Trophoblast cell (in vitro differentiated cells and primary cell): Measurements from ENCODE around the gene FNBP1.
"Not testable (repeated sequence)": the region's sequence is repeated elsewhere in the genome, so short reads cannot be mapped to it uniquely, and the experiment has no call there.

ENCODE experiments used
- DNase-seq, 2 donors: peaks; one replicate each; pipeline ENCODE4 v3.0.0-alpha.2; 2016
- H2AFZ ChIP-seq: 2 replicates; pipeline ENCODE4 v1.6.1; 2013; ENCODE audit warnings: low read length, moderate library complexity, mild to moderate bottlenecking; ENCODE audit not compliant: insufficient read depth, poor library complexity
- H2AK5ac ChIP-seq: 2 replicates; pipeline ENCODE4 v1.6.1; 2013; ENCODE audit warnings: mild to moderate bottlenecking, low read length
- H2BK120ac ChIP-seq: 2 replicates; pipeline ENCODE4 v1.6.1; 2013; ENCODE audit warnings: low read length, mild to moderate bottlenecking, moderate library complexity; ENCODE audit not compliant: insufficient read depth, poor library complexity
- H2BK12ac ChIP-seq: 2 replicates; pipeline ENCODE4 v1.6.1; 2013; ENCODE audit warnings: mild to moderate bottlenecking, low read length, moderate library complexity
- H2BK5ac ChIP-seq: 2 replicates; pipeline ENCODE4 v1.6.1; 2013; ENCODE audit warnings: low read length, low read depth, moderate library complexity, mild to moderate bottlenecking; ENCODE audit not compliant: poor library complexity
- H3K14ac ChIP-seq: 2 replicates; pipeline ENCODE4 v1.6.1; 2013; ENCODE audit warnings: mild to moderate bottlenecking, low read length
- H3K18ac ChIP-seq: 2 replicates; pipeline ENCODE4 v1.6.1; 2013; ENCODE audit warnings: mild to moderate bottlenecking, low read length
- H3K23ac ChIP-seq: 2 replicates; pipeline ENCODE4 v1.6.1; 2013; ENCODE audit warnings: low read length
- H3K27ac ChIP-seq: 2 replicates; pipeline ENCODE4 v1.5.1; 2013; ENCODE audit warnings: low read depth, mild to moderate bottlenecking, inconsistent platforms, low read length, moderate library complexity
- H3K27me3 ChIP-seq: 2 replicates; pipeline ENCODE4 v1.6.1; 2013; ENCODE audit warnings: inconsistent platforms, mild to moderate bottlenecking, low read length, moderate library complexity; ENCODE audit not compliant: insufficient read depth
- H3K36me3 ChIP-seq, 2 experiments: 1 replicate in 1 of 2; 2 replicates in 1 of 2; pipeline ENCODE4 v1.6.1; 2013; ENCODE audit warnings: low read length in 2 of 2, mild to moderate bottlenecking in 2 of 2, moderate library complexity in 1 of 2; ENCODE audit not compliant: insufficient read depth in 2 of 2, control insufficient read depth in 1 of 2
- H3K4ac ChIP-seq: 2 replicates; pipeline ENCODE4 v1.6.1; 2013; ENCODE audit warnings: low read depth, mild to moderate bottlenecking, low read length, moderate library complexity
- H3K4me1 ChIP-seq, 2 experiments: 1 replicate in 1 of 2; 2 replicates in 1 of 2; pipeline ENCODE4 v1.6.1; 2013; ENCODE audit warnings: low read length in 2 of 2, mild to moderate bottlenecking in 2 of 2, moderate library complexity in 1 of 2; ENCODE audit not compliant: insufficient read depth in 2 of 2, control insufficient read depth in 1 of 2
- H3K4me2 ChIP-seq: 2 replicates; pipeline ENCODE4 v1.6.1; 2013; ENCODE audit warnings: inconsistent platforms, mild to moderate bottlenecking, low read length, moderate library complexity
- H3K4me3 ChIP-seq: 2 replicates; pipeline ENCODE4 v1.5.1; 2013; ENCODE audit warnings: mild to moderate bottlenecking, low read depth, low read length, inconsistent platforms
- H3K79me1 ChIP-seq: one replicate; pipeline ENCODE4 v1.6.1; 2013; ENCODE audit warnings: low read length
- H3K79me2 ChIP-seq: 2 replicates; pipeline ENCODE4 v1.6.1; 2013; ENCODE audit warnings: low read length, mild to moderate bottlenecking; ENCODE audit not compliant: control insufficient read depth, insufficient read depth, poor library complexity
- H3K9ac ChIP-seq: 2 replicates; pipeline ENCODE4 v1.6.1; 2013; ENCODE audit warnings: mild to moderate bottlenecking, low read length
- H3K9me3 ChIP-seq: 2 replicates; pipeline ENCODE4 v1.6.1; 2013; ENCODE audit warnings: low read depth, mild to moderate bottlenecking, control low read depth, inconsistent platforms, low read length; ENCODE audit not compliant: insufficient read depth
- H4K12ac ChIP-seq: 2 replicates; pipeline ENCODE4 v1.6.1; 2013; ENCODE audit warnings: low read depth, mild to moderate bottlenecking, low read length, moderate library complexity
- H4K8ac ChIP-seq: 2 replicates; pipeline ENCODE4 v1.6.1; 2013; ENCODE audit warnings: low read depth, mild to moderate bottlenecking, low read length, moderate library complexity
- H4K91ac ChIP-seq: one replicate; pipeline ENCODE4 v1.6.1; 2013; ENCODE audit warnings: low read depth, mild to moderate bottlenecking, low read length, moderate library complexity
- WGBS: extraction: QIAGEN DNeasy Blood & Tissue Kit; methylation state at CpG from one replicate; pipeline ENCODE4 v1.1.7; 2013; ENCODE audit warnings: missing lambda C conversion rate; ENCODE audit not compliant: insufficient read length, insufficient coverage; ENCODE audit errors: extremely low coverage; 5-methylcytosine and 5-hydroxymethylcytosine counted together

FNBP1 gene

DNA sequence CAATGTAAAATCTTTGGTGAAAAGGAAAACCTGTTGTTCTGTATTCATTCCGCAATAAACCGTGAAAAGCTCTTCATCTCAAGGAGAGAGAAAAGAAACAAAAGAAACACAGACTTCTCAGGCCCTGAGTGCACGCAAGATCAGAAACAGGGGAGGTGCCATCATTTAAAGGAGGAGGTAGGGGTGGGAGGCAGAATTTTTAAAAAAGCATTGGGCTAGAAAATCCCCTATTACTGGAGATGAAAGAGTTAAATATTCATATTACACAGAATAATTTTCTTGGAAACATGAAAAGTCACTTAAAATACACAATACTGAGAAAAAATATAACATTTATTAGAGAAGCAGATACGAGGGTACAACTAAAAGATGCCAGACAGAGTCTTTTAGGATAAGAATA, 151.4 kb downstream of the FNBP1 start:
- Histone ChIP-seq H3K36me3 (peaks cover 11 to 14% of the 10 kb centered on the region in 2 experiments), H3K9me3 (no peaks in the 10 kb centered on the region), H4K91ac (no peak overlapping the region), H3K4ac (no peak overlapping the region), H3K79me2 (peaks cover 1% of the 10 kb centered on the region), H3K9ac (no peak overlapping the region), H4K8ac (no peak overlapping the region), H3K4me1 (peaks cover 7 to 8% of the 10 kb centered on the region in 2 experiments), H3K18ac (no peak overlapping the region), H3K4me3 (no peak overlapping the region), H2BK12ac (no peak overlapping the region), H3K14ac (no peak overlapping the region), H3K79me1 (peaks cover 2% of the 10 kb centered on the region), H2AK5ac (no peak overlapping the region), H3K23ac (no peak overlapping the region), H2BK5ac (no peak overlapping the region), H3K4me2 (no peak overlapping the region), H3K27ac (no peak overlapping the region), H2BK120ac (no peak overlapping the region), H2AFZ (no peak overlapping the region), H4K12ac (no peak overlapping the region), H3K27me3 (no peaks in the 10 kb centered on the region)
- DNase-seq: no peak
- WGBS: no CpG with 5 or more reads among the region's 4 CpGs

DNA sequence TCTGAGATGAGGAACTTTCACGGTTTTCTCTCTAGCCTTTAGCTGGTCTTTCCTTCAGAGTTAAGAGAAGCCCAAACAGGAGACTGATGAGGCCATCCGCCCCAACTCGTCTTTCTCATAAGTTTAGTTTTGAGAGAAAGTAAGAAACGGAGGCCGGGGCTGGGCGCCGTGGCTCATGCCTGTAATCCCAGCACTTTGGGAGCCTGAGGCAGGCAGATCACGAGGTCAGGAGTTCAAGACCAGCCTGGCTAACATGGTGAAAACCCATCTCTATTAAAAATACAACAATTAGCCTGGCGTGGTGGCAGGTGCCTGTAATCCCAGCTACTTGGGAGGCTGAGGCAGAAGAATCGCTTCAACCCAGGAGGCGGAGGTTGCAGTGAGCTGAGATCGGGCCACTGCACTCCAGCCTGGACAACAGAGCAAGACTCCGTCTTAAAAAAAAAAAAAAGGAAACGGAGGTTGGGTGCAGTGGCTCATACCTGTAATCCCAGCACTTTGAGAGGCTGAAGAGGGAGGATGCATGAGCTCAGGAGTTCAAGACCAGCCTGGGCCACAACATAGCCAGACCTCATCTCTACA, 152.2 kb downstream of the FNBP1 start:
- peaks cover 11 to 13% of the 10 kb centered on the region in 2 experiments for H3K36me3 ChIP-seq
- H3K4me2 ChIP-seq, H2BK12ac ChIP-seq, H3K14ac ChIP-seq, H3K9me3 ChIP-seq, H4K91ac ChIP-seq, H4K8ac ChIP-seq, H3K4me3 ChIP-seq, H4K12ac ChIP-seq, H2AFZ ChIP-seq, H3K27ac ChIP-seq, H3K27me3 ChIP-seq, H3K79me1 ChIP-seq, H3K79me2 ChIP-seq, H3K4ac ChIP-seq, H3K23ac ChIP-seq, DNase-seq, H2BK5ac ChIP-seq, H3K9ac ChIP-seq, H2BK120ac ChIP-seq, H2AK5ac ChIP-seq, H3K18ac ChIP-seq: not testable (repeated sequence)
- H3K4me1 ChIP-seq: peaks cover 13 to 14% of the 10 kb centered on the region in 2 experiments
- no CpG with 5 or more reads among the region's 14 CpGs for WGBS

DNA sequence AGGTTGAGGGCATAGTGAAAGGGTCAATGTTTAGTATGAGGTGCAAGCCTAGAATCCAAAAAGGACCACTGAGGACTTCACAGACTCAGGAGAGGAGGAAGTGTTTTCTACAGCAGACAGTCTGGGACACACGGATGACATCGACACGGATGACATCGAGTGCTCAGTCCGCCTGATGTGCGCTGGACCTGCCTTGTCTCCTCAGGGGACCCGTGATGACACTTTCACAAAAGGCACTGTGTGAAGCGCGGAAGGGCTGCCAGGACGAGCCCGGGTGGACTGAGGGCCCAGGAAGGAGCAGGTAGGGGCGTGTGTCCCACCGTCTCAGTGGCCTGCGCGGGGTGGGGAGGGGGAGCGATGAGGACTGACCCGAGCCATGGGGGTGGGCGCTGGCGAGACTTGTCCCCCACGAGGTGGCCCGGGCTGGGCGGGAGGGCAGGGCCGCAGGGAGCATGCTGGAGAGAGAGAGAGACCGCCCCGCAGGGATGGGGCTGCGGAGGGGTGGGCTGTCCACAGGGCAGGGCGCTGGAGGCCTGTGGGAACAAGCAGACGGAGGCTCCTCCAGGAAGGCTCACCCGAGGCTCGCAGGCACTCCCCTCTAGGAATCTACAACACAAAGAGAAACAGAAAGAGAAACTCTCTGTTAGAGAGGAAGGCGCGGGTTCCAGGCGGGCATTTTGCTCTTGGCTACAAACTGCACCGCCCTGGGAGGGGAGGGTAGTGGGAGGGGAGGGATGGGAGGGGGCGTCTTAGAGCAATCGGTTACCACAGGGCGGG, 152.9 kb downstream of the FNBP1 start:
- H2AK5ac ChIP-seq: no peak overlapping the region
- H3K14ac ChIP-seq: no peak overlapping the region
- H2AFZ ChIP-seq: no peak overlapping the region
- H3K36me3 ChIP-seq: peaks cover 9 to 11% of the 10 kb centered on the region in 2 experiments
- no peak overlapping the region for H2BK5ac ChIP-seq
- no peaks in the 10 kb centered on the region for H3K9me3 ChIP-seq
- WGBS: no CpG with 5 or more reads among the region's 37 CpGs
- peaks cover 17 to 18% of the 10 kb centered on the region in 2 experiments for H3K4me1 ChIP-seq
- no peak overlapping the region for H3K27ac ChIP-seq
- DNase-seq: no peak
- peaks cover 2% of the 10 kb centered on the region for H3K79me2 ChIP-seq
- H4K91ac ChIP-seq: no peak overlapping the region
- no peak overlapping the region for H3K4ac ChIP-seq
- no peak overlapping the region for H3K18ac ChIP-seq
- no peak overlapping the region for H3K4me2 ChIP-seq
- H3K79me1 ChIP-seq: peaks cover 9% of the 10 kb centered on the region
- H3K4me3 ChIP-seq: no peak overlapping the region
- no peak overlapping the region for H3K9ac ChIP-seq
- H2BK12ac ChIP-seq: no peak overlapping the region
- no peak overlapping the region for H3K23ac ChIP-seq
- no peak overlapping the region for H4K12ac ChIP-seq
- no peak overlapping the region for H2BK120ac ChIP-seq
- no peaks in the 10 kb centered on the region for H3K27me3 ChIP-seq
- no peak overlapping the region for H4K8ac ChIP-seq

DNA sequence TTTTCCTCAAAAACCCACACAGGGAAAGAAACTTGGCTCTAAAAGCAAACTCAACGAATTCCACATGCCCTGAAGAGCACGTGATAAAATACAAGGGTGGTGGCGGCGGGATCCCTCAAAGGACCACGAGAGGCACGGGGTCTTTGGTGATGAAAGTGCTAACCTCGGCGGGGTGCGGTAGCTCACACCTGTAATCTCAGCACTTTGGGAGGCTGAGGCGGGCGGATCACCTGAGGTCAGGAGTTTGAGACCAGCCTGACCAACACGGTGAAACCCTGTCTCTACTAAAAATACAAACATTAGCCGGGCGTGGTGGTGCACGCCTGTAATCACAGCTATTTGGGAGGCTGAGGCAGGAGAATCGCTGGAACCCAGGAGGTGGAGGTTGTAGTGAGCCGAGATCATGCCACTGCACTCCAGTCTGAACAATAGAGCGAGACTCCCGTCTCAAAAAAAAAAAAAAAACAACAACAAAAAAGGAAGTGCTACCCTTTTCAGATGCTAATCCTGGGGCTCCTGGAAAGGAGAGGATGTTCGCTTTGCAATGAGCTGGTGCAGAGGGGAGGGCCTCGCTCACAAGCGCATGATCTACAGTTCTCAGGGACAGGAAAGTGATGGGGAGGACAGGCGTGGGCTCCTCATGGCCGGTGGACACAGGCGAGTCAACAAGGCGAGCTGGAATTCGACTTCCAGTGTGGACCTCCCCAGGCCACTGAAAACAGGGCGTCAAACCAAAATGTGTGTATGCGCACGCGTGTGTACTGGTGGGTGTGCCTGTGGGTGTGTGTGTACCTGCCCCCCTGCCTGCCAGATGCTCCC, 153.7 kb downstream of the FNBP1 start:
- peaks cover 10% of the 10 kb centered on the region for H3K79me1 ChIP-seq
- H4K8ac ChIP-seq: no peak overlapping the region
- H2AFZ ChIP-seq: no peak overlapping the region
- peaks cover 2% of the 10 kb centered on the region for H3K79me2 ChIP-seq
- no peak overlapping the region for H3K4me3 ChIP-seq
- H3K27me3 ChIP-seq: no peaks in the 10 kb centered on the region
- H3K4ac ChIP-seq: no peak overlapping the region
- peaks cover 24 to 26% of the 10 kb centered on the region in 2 experiments for H3K4me1 ChIP-seq
- no peak overlapping the region for H2BK120ac ChIP-seq
- no peak overlapping the region for H3K27ac ChIP-seq
- WGBS: no CpG with 5 or more reads among the region's 31 CpGs
- no peak overlapping the region for H4K91ac ChIP-seq
- no peak overlapping the region for H3K14ac ChIP-seq
- H3K9me3 ChIP-seq: peaks cover 2% of the 10 kb centered on the region
- DNase-seq: no peak
- no peak overlapping the region for H3K4me2 ChIP-seq
- no peak overlapping the region for H3K18ac ChIP-seq
- H2BK12ac ChIP-seq: no peak overlapping the region
- peaks cover 6 to 11% of the 10 kb centered on the region in 2 experiments for H3K36me3 ChIP-seq
- H2AK5ac ChIP-seq: no peak overlapping the region
- H3K23ac ChIP-seq: no peak overlapping the region
- no peak overlapping the region for H4K12ac ChIP-seq
- H3K9ac ChIP-seq: no peak overlapping the region
- no peak overlapping the region for H2BK5ac ChIP-seq
